HepG2 (cell line): Measurements from ENCODE around the gene NOXA1. TPM values are rescaled to one million over a fixed set of nuclear protein-coding genes. Genes with fewer than 3 reads are reported as not detected.

Experiments used
- ARNT2 ChIP-seq: sonication (generic); formaldehyde crosslinking; IDR thresholded peaks from 2 replicates; pipeline ENCODE4 v1.8.0; 2022; ENCODE audit warnings: mild to moderate bottlenecking, low read depth, missing genetic modification reagents, moderate library complexity
- CCDC6 ChIP-seq: sonication (generic); formaldehyde crosslinking; IDR thresholded peaks from 2 replicates; pipeline ENCODE4 v1.8.1; 2022; ENCODE audit warnings: mild to moderate bottlenecking, missing genetic modification reagents, moderate library complexity
- KLF11 ChIP-seq: IDR thresholded peaks from 2 replicates; pipeline ENCODE4 v1.6.1; 2016; ENCODE audit warnings: missing compliant biosample characterization
- LCORL ChIP-seq, 2 experiments: fragments of 450-650 bp in 1 of 2; sonication (generic) in 1 of 2; formaldehyde crosslinking in 1 of 2; IDR thresholded peaks; 2 replicates each; pipeline versions ENCODE4 v1.5.0 to v1.6.1; 2017 to 2020; ENCODE audit warnings: antibody characterized with exemption in 1 of 2, missing genetic modification reagents in 1 of 2
- MED8 ChIP-seq: sonication (generic); formaldehyde crosslinking; IDR thresholded peaks from 2 replicates; pipeline ENCODE4 v1.8.1; 2023; ENCODE audit warnings: mild to moderate bottlenecking, missing genetic modification reagents; ENCODE audit not compliant: insufficient replicate concordance
- MTF2 ChIP-seq: sonication (generic); formaldehyde crosslinking; IDR thresholded peaks from 2 replicates; pipeline ENCODE4 v1.5.0; 2020; ENCODE audit warnings: missing genetic modification reagents, borderline replicate concordance
- MXD4 ChIP-seq: IDR thresholded peaks from 2 replicates; pipeline ENCODE4 v1.6.1; 2016; ENCODE audit warnings: mild to moderate bottlenecking, missing biosample characterization, missing genetic modification reagents
- MYC ChIP-seq: sonication (generic); formaldehyde crosslinking; IDR thresholded peaks from 2 replicates; pipeline ENCODE4 v1.9.0; 2021; ENCODE audit warnings: missing genetic modification reagents, borderline replicate concordance
- TAF1 ChIP-seq: sonication (generic); formaldehyde crosslinking; IDR thresholded peaks from 2 replicates; pipeline ENCODE4 v1.4.0; 2020; ENCODE audit warnings: missing genetic modification reagents
- ZBTB7B ChIP-seq: sonication (generic); formaldehyde crosslinking; IDR thresholded peaks from 2 replicates; pipeline ENCODE4 v1.4.0; 2020; ENCODE audit warnings: missing genetic modification reagents
- ZFP90 ChIP-seq: sonication (generic); formaldehyde crosslinking; IDR thresholded peaks from 2 replicates; pipeline ENCODE4 v1.8.0; 2022; ENCODE audit warnings: missing genetic modification reagents, mild to moderate bottlenecking, inconsistent platforms, borderline replicate concordance
- ZNF343 ChIP-seq: sonication (generic); formaldehyde crosslinking; IDR thresholded peaks from 2 replicates; pipeline ENCODE4 v1.4.0; 2020; ENCODE audit warnings: mild to moderate bottlenecking, missing genetic modification reagents
- ZNF451 ChIP-seq: sonication (generic); formaldehyde crosslinking; IDR thresholded peaks from 2 replicates; pipeline ENCODE4 v1.5.0; 2020; ENCODE audit warnings: mild to moderate bottlenecking, missing genetic modification reagents
- ZNF468 ChIP-seq: sonication (generic); formaldehyde crosslinking; IDR thresholded peaks from 2 replicates; pipeline ENCODE4 v1.8.0; 2022; ENCODE audit warnings: mild to moderate bottlenecking, moderate library complexity, missing genetic modification reagents
- ZNF513 ChIP-seq: sonication (generic); formaldehyde crosslinking; conservative IDR thresholded peaks from 2 replicates; pipeline ENCODE4 v1.5.0; 2020; ENCODE audit warnings: missing genetic modification reagents
- ZNF580 ChIP-seq: IDR thresholded peaks from 2 replicates; pipeline ENCODE4 v1.6.1; 2016; ENCODE audit warnings: low read depth, borderline replicate concordance
- ZNF644 ChIP-seq: IDR thresholded peaks from 2 replicates; pipeline ENCODE4 v1.6.1; 2016; ENCODE audit warnings: low read depth
- polyA plus RNA-seq, 8 experiments: library from polyadenylated mRNA; depleted of rRNA in 3 of 8; stranded (reverse) in 7 of 8; unstranded in 1 of 8; fragments of >200 nt; fragmentation: Illumina TruSeq in 4 of 8; extraction: Trizol in 4 of 8; gene quantifications; 2 replicates each; pipeline versions ENCODE4 v1.2.1 to v1.2.3, GENCODE V29; 2011 to 2016; ENCODE audit warnings: low read depth in 4 of 8, missing spikeins in 1 of 8, mixed read lengths in 1 of 8; ENCODE audit not compliant: insufficient read depth in 1 of 8
- total RNA-seq, 5 experiments: library from RNA; depleted of rRNA; stranded (reverse); fragments of >200 nt; fragmentation: Illumina TruSeq; extraction: Trizol; gene quantifications; 2 replicates each; pipeline ENCODE4 v1.2.3, GENCODE V29; 2016; ENCODE audit warnings: low read depth in 1 of 5
- TF ChIP-seq, protein P1 (sequence below): sonication (generic); formaldehyde crosslinking; IDR thresholded peaks from 2 replicates; pipeline ENCODE4 v1.4.0; 2020; ENCODE audit warnings: missing genetic modification reagents, mild to moderate bottlenecking, borderline replicate concordance
- TF ChIP-seq, protein P2 (sequence below): sonication (generic); formaldehyde crosslinking; IDR thresholded peaks from 2 replicates; pipeline ENCODE4 v1.9.0; 2022; ENCODE audit warnings: missing genetic modification reagents, mild to moderate bottlenecking, borderline replicate concordance
- TF ChIP-seq, protein P3 (sequence below): sonication (generic); formaldehyde crosslinking; IDR thresholded peaks from 2 replicates; pipeline ENCODE4 v1.5.1; 2020; ENCODE audit warnings: mild to moderate bottlenecking, missing genetic modification reagents, moderate library complexity

NOXA1 gene
- total and polyA plus RNA-seq, 2 of the 13 experiments (the other 11 are each of a cell fraction or from before 2014, with no cell fraction given): 0.78 to 1.2 TPM

- peak; percentile 5; the same call in 1 of the 2 replicates for TF ChIP-seq ZNF580 (CRISPR knock-in tag)
- no peak; the same call in 1 of the 2 replicates for TF ChIP-seq ARNT2 (CRISPR knock-in tag)
- TF ChIP-seq, protein P1, sequence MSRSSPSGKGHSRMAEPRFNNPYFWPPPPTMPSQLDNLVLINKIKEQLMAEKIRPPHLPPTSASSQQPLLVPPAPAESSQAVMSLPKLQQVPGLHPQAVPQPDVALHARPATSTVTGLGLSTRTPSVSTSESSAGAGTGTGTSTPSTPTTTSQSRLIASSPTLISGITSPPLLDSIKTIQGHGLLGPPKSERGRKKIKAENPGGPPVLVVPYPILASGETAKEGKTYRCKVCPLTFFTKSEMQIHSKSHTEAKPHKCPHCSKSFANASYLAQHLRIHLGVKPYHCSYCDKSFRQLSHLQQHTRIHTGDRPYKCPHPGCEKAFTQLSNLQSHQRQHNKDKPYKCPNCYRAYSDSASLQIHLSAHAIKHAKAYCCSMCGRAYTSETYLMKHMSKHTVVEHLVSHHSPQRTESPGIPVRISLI: no peak
- TF ChIP-seq, protein P2, sequence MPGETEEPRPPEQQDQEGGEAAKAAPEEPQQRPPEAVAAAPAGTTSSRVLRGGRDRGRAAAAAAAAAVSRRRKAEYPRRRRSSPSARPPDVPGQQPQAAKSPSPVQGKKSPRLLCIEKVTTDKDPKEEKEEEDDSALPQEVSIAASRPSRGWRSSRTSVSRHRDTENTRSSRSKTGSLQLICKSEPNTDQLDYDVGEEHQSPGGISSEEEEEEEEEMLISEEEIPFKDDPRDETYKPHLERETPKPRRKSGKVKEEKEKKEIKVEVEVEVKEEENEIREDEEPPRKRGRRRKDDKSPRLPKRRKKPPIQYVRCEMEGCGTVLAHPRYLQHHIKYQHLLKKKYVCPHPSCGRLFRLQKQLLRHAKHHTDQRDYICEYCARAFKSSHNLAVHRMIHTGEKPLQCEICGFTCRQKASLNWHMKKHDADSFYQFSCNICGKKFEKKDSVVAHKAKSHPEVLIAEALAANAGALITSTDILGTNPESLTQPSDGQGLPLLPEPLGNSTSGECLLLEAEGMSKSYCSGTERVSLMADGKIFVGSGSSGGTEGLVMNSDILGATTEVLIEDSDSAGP: peak; percentile 18; the same call in 1 of the 2 replicates
- no peak for TF ChIP-seq ZNF513
- TF ChIP-seq ZFP90 (CRISPR knock-in tag): 0 out of 2 replicates have a peak, but pooled peaks have one; percentile 30
- no peak for TF ChIP-seq TAF1 (CRISPR knock-in tag)
- TF ChIP-seq ZNF343: no peak
- TF ChIP-seq CCDC6 (CRISPR knock-in tag): no peak
- peak; percentile 43; the same call in 1 of the 2 replicates for TF ChIP-seq ZNF451 (CRISPR knock-in tag)
- TF ChIP-seq, protein P3, sequence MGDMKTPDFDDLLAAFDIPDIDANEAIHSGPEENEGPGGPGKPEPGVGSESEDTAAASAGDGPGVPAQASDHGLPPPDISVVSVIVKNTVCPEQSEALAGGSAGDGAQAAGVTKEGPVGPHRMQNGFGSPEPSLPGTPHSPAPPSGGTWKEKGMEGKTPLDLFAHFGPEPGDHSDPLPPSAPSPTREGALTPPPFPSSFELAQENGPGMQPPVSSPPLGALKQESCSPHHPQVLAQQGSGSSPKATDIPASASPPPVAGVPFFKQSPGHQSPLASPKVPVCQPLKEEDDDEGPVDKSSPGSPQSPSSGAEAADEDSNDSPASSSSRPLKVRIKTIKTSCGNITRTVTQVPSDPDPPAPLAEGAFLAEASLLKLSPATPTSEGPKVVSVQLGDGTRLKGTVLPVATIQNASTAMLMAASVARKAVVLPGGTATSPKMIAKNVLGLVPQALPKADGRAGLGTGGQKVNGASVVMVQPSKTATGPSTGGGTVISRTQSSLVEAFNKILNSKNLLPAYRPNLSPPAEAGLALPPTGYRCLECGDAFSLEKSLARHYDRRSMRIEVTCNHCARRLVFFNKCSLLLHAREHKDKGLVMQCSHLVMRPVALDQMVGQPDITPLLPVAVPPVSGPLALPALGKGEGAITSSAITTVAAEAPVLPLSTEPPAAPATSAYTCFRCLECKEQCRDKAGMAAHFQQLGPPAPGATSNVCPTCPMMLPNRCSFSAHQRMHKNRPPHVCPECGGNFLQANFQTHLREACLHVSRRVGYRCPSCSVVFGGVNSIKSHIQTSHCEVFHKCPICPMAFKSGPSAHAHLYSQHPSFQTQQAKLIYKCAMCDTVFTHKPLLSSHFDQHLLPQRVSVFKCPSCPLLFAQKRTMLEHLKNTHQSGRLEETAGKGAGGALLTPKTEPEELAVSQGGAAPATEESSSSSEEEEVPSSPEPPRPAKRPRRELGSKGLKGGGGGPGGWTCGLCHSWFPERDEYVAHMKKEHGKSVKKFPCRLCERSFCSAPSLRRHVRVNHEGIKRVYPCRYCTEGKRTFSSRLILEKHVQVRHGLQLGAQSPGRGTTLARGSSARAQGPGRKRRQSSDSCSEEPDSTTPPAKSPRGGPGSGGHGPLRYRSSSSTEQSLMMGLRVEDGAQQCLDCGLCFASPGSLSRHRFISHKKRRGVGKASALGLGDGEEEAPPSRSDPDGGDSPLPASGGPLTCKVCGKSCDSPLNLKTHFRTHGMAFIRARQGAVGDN (CRISPR knock-in tag): peak; percentile 88
- no peak for TF ChIP-seq ZNF468 (CRISPR knock-in tag)
- no peak for TF ChIP-seq MED8 (CRISPR knock-in tag)
- no peak for TF ChIP-seq MXD4 (CRISPR knock-in tag)
- TF ChIP-seq KLF11: no peak
- TF ChIP-seq ZBTB7B (CRISPR knock-in tag): no peak
- no peak for TF ChIP-seq MYC
- TF ChIP-seq ZNF644 (CRISPR knock-in tag): no peak
- no peak for TF ChIP-seq LCORL (IDR thresholded peaks at IDR 0.05)
- TF ChIP-seq LCORL (CRISPR knock-in tag; IDR thresholded peaks at IDR 0.05): no peak
- no peak for TF ChIP-seq MTF2 (CRISPR knock-in tag)
Measured at GRCh38 chr9:137478962-137479861, 56.0 kb downstream of the NOXA1 start (continued).
